Activated CD4-positive, alpha-beta T cell treated with anti-CD3 and anti-CD28 coated beads for 1 hour (primary cell): ENCODE measurements around the gene SLC9A1.

ENCODE experiments used
- DNase-seq: peaks from one replicate; pipeline ENCODE4 v3.0.0-alpha.2; 2020

Gene SLC9A1

GRCh38 chr1:27101696-27102095 is 53.2 kb downstream of the SLC9A1 start:
- DNase-seq: no peak

GRCh38 chr1:27101054-27101491 is 53.9 kb downstream of the SLC9A1 start:
- no peak for DNase-seq

GRCh38 chr1:27100335-27101053 is 54.4 kb downstream of the SLC9A1 start:
- no peak for DNase-seq

GRCh38 chr1:27099587-27100334 is 55.2 kb downstream of the SLC9A1 start:
- DNase-seq: no peak

- no peak for DNase-seq
Observed at GRCh38 chr1:27099135-27099586, 55.8 kb downstream of the SLC9A1 start.

- DNase-seq: no peak
Observed at GRCh38 chr1:27098431-27099134, 56.3 kb downstream of the SLC9A1 start.

GRCh38 chr1:27097484-27097917 is 57.4 kb downstream of the SLC9A1 start:
- peak; percentile 60 for DNase-seq

GRCh38 chr1:27095576-27095975 is 59.3 kb downstream of the SLC9A1 start:
- DNase-seq: no peak

- no peak for DNase-seq
Observed at GRCh38 chr1:27092888-27093287, 62.0 kb downstream of the SLC9A1 start.

GRCh38 chr1:27090911-27091310 is 64.0 kb downstream of the SLC9A1 start:
- DNase-seq: no peak

GRCh38 chr1:27087371-27088220 is 67.3 kb downstream of the SLC9A1 start:
- DNase-seq: no peak

GRCh38 chr1:27086628-27087027 is 68.3 kb downstream of the SLC9A1 start:
- no peak for DNase-seq

GRCh38 chr1:27086026-27086425 is 68.9 kb downstream of the SLC9A1 start:
- no peak for DNase-seq

- DNase-seq: no peak
Observed at GRCh38 chr1:27084107-27084506, 70.8 kb downstream of the SLC9A1 start.

GRCh38 chr1:27077968-27078367 is 77.0 kb downstream of the SLC9A1 start:
- no peak for DNase-seq

- no peak for DNase-seq
Observed at GRCh38 chr1:27076803-27077202, 78.1 kb downstream of the SLC9A1 start.

GRCh38 chr1:27074175-27074780 is 80.6 kb downstream of the SLC9A1 start:
- DNase-seq: no peak

GRCh38 chr1:27071049-27071416 is 83.9 kb downstream of the SLC9A1 start:
- DNase-seq: no peak

GRCh38 chr1:27070390-27071048 is 84.4 kb downstream of the SLC9A1 start:
- no peak for DNase-seq

- DNase-seq: no peak
Observed at GRCh38 chr1:27068922-27069321, 86.0 kb downstream of the SLC9A1 start.

GRCh38 chr1:27065999-27066630 is 88.8 kb downstream of the SLC9A1 start:
- DNase-seq: no peak
